Aorta (tissue), 5 donors: ENCODE data around the gene REXO4. TPM values are rescaled to one million over a fixed set of nuclear protein-coding genes. Genes with fewer than 3 reads are reported as not detected.

Experiments
- ATAC-seq: fragments of 200-7000 bp; cut with Tn5 transposase; one replicate; pipeline ENCODE4 v1.9.1; 2022; ENCODE audit warnings: moderate library complexity; ENCODE audit not compliant: low FRiP score
- DNase-seq, 2 donors: peaks; one replicate each; pipeline ENCODE4 v3.0.0-alpha.2; 2020
- H3K27ac ChIP-seq, 2 donors: one replicate each; pipeline ENCODE4 v1.5.1; 2013; ENCODE audit warnings: low read length in 2 of 2, mild to moderate bottlenecking in 2 of 2, moderate library complexity in 2 of 2, control low read depth in 1 of 2, inconsistent platforms in 1 of 2, low read depth in 1 of 2
- H3K27me3 ChIP-seq, 2 donors: one replicate each; pipeline ENCODE4 v1.6.1; 2013; ENCODE audit warnings: control low read depth in 1 of 2, low read length in 1 of 2, mild to moderate bottlenecking in 1 of 2, moderate library complexity in 1 of 2; ENCODE audit not compliant: insufficient read depth in 2 of 2, control insufficient read depth in 1 of 2
- H3K36me3 ChIP-seq, 2 donors: one replicate each; pipeline ENCODE4 v1.6.1; 2013; ENCODE audit warnings: control low read depth in 1 of 2, low read length in 1 of 2, mild to moderate bottlenecking in 1 of 2; ENCODE audit not compliant: insufficient read depth in 2 of 2, control insufficient read depth in 1 of 2
- H3K4me1 ChIP-seq, 2 donors: one replicate each; pipeline ENCODE4 v1.6.1; 2013; ENCODE audit warnings: low read length in 2 of 2, control low read depth in 1 of 2, mild to moderate bottlenecking in 1 of 2, moderate library complexity in 1 of 2; ENCODE audit not compliant: insufficient read depth in 2 of 2, control insufficient read depth in 1 of 2
- H3K4me3 ChIP-seq, 2 donors: one replicate each; pipeline ENCODE4 v1.5.1; 2013; ENCODE audit warnings: low read length in 2 of 2, control low read depth in 1 of 2, mild to moderate bottlenecking in 1 of 2
- H3K9me3 ChIP-seq: one replicate; pipeline ENCODE4 v1.6.1; 2013; ENCODE audit warnings: mild to moderate bottlenecking, low read length; ENCODE audit not compliant: control insufficient read depth
- WGBS, 2 donors: extraction: QIAGEN DNeasy Blood & Tissue Kit; methylation state at CpG; one replicate each; pipeline ENCODE4 v1.1.7; 2013; 5-methylcytosine and 5-hydroxymethylcytosine counted together
- intact Hi-C, 2 donors: fragments of 100-400 bp; cut with DNase I; formaldehyde crosslinking; loops; one replicate each; pipeline versions ENCODE4 v1.14.2 to v1.15.0; 2022
- polyA plus RNA-seq, 2 donors: library from polyadenylated mRNA; stranded (reverse); fragments of 200-250 nt; gene quantifications; one replicate each; pipeline ENCODE4 v1.2.3, GENCODE V29; 2013
- total RNA-seq, 2 donors: library from RNA; stranded (reverse); fragmentation: NEBNext Ultra II Directional; extraction: Animal tissue kit (Norgen Biotek cat#: 25700); gene quantifications; one replicate each; pipeline ENCODE4 v1.2.1, GENCODE V29; 2021
- donor health status: healthy with polysubstance abuse.
- donor health status: Bipolar disorder and iron deficiency.
- donor health status: DM: no; HTN: no; CAD: no.
- donor health status: DM: no; HTN: no; CAD: no.
- donor health status: DM: yes; HTN: yes; CAD: no.

The REXO4 gene
- total and polyA plus RNA-seq, 4 donors, result 10.8 to 19.1 (median 14.3) TPM

DNA sequence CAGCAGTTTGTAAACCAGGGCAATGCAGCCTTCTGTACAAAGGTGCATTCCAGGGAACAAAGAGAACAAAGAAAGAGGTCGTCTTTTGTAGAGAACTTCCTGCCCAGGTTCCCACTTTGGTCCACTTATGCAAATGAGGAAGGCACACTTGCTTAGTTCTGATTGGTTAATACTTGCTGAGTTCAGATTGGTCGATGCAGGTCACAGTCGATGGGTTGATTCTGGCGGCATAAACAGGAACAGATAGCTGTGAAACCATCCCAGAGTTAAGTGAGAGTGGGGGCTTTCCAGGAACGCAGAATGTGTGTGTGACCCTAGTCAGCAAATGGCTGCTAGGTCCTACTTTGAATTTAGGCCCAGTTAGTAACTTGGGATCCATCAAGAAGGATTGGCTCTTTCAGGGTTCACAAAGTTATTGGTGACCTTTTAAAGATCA, 2.6 kb upstream of the REXO4 start:
- H3K27ac ChIP-seq, result no peak overlapping the region

GRCh38 chr9:133419005-133419404, 1.2 kb upstream of the REXO4 start:
- Histone ChIP-seq H3K27ac (no peak overlapping the region), H3K27me3 (no peaks in the 10 kb centered on the region), H3K36me3 (no peaks in the 10 kb centered on the region), H3K4me1 (no peaks in the 10 kb centered on the region), H3K9me3 (no peaks in the 10 kb centered on the region), H3K4me3 (no peak overlapping the region)
- WGBS, 2 donors, result 76 to 78% methylated on average over 13 of the region's 13 CpGs
- intact Hi-C loops, result loop anchor here (5.0 to 10.0 kb wide), 4 partner anchors 38 to 64 kb away; partner anchors contain the start of genes SURF1 (in 2 of the 2), SURF2 (in 2 of the 2), CACFD1 (in 1 of the 2) and SLC2A6 (in 1 of the 2)
- DNase-seq (no peak), ATAC-seq (no peak)

More for the DNA sequence above, 2.6 kb upstream of the REXO4 start:
- Histone ChIP-seq H3K27me3 (no peaks in the 10 kb centered on the region), H3K9me3 (no peaks in the 10 kb centered on the region), H3K4me3 (no peak overlapping the region), H3K4me1 (no peaks in the 10 kb centered on the region), H3K36me3 (no peaks in the 10 kb centered on the region)
- 73 to 75% methylated on average over 5 of the region's 5 CpGs for WGBS, 2 donors
- DNase-seq (no peak), ATAC-seq (no peak)
- intact Hi-C loops, result no loop called here

DNA sequence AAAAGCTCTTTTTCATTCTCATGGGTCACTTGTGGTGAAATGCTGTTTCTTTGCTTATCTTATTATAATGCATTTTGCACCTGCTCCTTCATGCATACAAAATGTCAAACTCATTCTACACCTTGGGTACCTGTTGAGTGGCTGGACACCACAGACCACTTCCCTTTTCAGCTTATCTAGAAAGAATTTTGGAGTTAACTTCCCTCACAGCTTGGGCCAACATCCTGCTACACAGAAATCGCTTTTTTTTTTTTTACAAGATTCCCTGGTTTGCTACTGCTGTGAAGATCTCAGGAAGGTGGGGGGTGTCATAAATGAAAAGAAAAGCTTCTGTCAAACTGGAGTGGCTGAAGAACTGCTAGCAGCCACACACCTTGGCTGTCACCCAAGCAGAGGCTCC, 2.6 kb downstream of the REXO4 start:
- DNase-seq (no peak), ATAC-seq (no peak)
- 85 to 96% methylated on average over 1 of the region's 1 CpG for WGBS, 2 donors
- no peaks in the 10 kb centered on the region for H3K4me1 ChIP-seq
- intact Hi-C loops, result loop anchor here (5.0 to 10.0 kb wide), 4 partner anchors 42 to 62 kb away; partner anchors contain the start of genes SURF1 (in 2 of the 2), SURF2 (in 2 of the 2), CACFD1 (in 1 of the 2) and SLC2A6 (in 1 of the 2)
- H3K27me3 ChIP-seq, result no peaks in the 10 kb centered on the region
- H3K9me3 ChIP-seq, result no peaks in the 10 kb centered on the region
- H3K4me3 ChIP-seq, result no peak overlapping the region
- no peak overlapping the region for H3K27ac ChIP-seq
- H3K36me3 ChIP-seq, result no peaks in the 10 kb centered on the region

GRCh38 chr9:133408042-133408441, 9.8 kb downstream of the REXO4 start:
- no peaks in the 10 kb centered on the region for H3K4me1 ChIP-seq
- intact Hi-C loops, result no loop called here
- H3K9me3 ChIP-seq, result no peaks in the 10 kb centered on the region
- no peak overlapping the region for H3K27ac ChIP-seq
- ATAC-seq (no peak), DNase-seq (no peak)
- no peak overlapping the region for H3K4me3 ChIP-seq
- WGBS, 2 donors, result 93 to 96% methylated on average over 1 of the region's 1 CpG
- H3K36me3 ChIP-seq, result peaks cover 0 to 2% of the 10 kb centered on the region in 2 donors
- no peaks in the 10 kb centered on the region for H3K27me3 ChIP-seq

DNA sequence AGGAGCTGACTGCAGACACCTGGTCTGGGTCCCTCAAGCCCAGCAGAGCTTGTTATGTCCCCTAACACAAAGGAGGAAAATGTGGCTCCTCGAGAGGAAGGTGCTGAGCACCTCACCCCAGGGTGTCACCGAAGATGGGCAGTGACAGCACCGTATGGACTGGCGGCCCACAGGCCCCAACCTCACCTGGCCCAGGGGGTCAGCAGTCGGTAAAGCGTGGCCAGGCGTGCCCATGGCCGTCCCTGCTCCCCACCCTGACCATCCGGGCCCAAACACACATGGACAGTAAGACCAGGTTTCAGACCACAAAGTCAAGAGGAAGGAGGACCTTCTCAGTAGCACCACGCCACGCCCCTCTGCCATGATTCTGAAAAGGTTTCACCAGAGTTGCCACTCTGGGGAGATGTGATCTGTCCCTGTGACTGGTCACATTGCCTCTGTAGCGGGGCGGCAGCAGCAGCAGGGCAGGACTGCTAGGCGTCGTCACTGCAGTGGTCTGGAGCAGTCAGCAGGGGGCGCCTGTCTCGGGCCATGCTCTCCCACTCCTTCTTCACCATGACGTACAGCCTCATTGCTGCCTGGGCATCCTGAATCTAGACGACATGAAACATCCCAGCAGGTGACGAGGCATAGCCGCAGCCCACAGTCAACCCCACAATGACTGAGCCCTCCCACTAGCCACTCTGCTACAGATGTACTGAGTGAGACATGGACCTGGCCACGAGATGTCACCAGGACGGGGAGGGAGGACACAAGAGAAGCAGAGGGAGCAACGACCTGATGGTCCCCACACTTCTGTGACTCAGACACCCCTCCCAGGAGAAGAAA, 11.1 kb downstream of the REXO4 start:
- ATAC-seq (peak; percentile 81), DNase-seq (peak; percentile 78 to 92)
- H3K4me3 ChIP-seq, result no peak overlapping the region
- no peaks in the 10 kb centered on the region for H3K4me1 ChIP-seq
- intact Hi-C loops, result loop anchor here (1.0 to 2.0 kb wide), 2 partner anchors 80 kb away; no protein-coding TSS in a partner anchor
- no peak overlapping the region for H3K27ac ChIP-seq
- 54 to 55% methylated on average over 24 of the region's 24 CpGs for WGBS, 2 donors
- peaks cover 0 to 2% of the 10 kb centered on the region in 2 donors for H3K36me3 ChIP-seq
- H3K9me3 ChIP-seq, result no peaks in the 10 kb centered on the region
- H3K27me3 ChIP-seq, result no peaks in the 10 kb centered on the region

- ATAC-seq (no peak), DNase-seq (peak in 1 of 2 donors; percentile 69)
- whole genome bisulfite sequencing, 2 donors, result 76 to 78% methylated on average over 19 of the region's 19 CpGs
- intact Hi-C loops, result loop anchor here in 1 of 2 donors (2.0 kb wide), 1 partner anchor 81 kb away; no protein-coding TSS in a partner anchor
- Histone ChIP-seq H3K27me3 (no peaks in the 10 kb centered on the region), H3K27ac (no peak overlapping the region), H3K4me3 (no peak overlapping the region), H3K9me3 (no peaks in the 10 kb centered on the region), H3K4me1 (no peaks in the 10 kb centered on the region), H3K36me3 (peaks cover 0 to 2% of the 10 kb centered on the region in 2 donors)
Measured at GRCh38 chr9:133405508-133406438, 12.0 kb downstream of the REXO4 start.

DNA sequence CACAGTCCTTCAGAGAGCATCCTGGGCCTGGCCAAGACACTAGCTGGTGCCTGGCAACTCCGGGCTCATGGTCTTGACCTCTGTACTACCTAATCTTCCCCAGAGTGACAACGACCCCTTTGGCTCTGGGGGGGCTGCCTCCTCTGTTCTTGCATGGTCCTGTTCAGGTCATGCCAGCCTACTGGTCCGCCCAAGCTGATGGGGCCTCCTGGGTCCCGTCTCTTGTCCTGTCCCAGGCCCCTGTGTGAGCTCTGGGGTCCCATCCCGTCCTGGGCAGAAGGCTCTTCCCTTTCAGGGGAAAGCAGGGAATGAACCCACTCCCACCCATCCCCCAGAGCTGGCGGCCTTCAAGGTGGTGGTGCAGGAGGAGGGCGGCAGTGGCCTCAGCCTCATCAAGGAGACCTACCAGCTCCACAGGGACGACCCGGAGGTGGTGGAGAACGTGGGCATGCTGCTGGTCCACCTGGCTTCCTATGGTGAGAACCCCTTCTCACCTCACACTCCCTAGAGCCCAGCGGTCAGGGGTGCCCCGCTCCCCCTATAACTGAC, 13.3 kb downstream of the REXO4 start:
- Histone ChIP-seq H3K36me3 (peaks cover 0 to 2% of the 10 kb centered on the region in 2 donors), H3K4me3 (no peak overlapping the region), H3K9me3 (no peaks in the 10 kb centered on the region), H3K4me1 (no peaks in the 10 kb centered on the region), H3K27ac (no peak overlapping the region), H3K27me3 (no peaks in the 10 kb centered on the region)
- intact Hi-C loops, result no loop called here
- DNase-seq (no peak), ATAC-seq (no peak)
- 84 to 85% methylated on average over 12 of the region's 12 CpGs for WGBS, 2 donors

GRCh38 chr9:133403766-133404453, 13.9 kb downstream of the REXO4 start:
- Histone ChIP-seq H3K27ac (no peak overlapping the region), H3K36me3 (peaks cover 0 to 2% of the 10 kb centered on the region in 2 donors), H3K4me3 (no peak overlapping the region), H3K9me3 (no peaks in the 10 kb centered on the region), H3K27me3 (no peaks in the 10 kb centered on the region), H3K4me1 (no peaks in the 10 kb centered on the region)
- 74 to 79% methylated on average over 15 to 16 of the region's 16 CpGs for WGBS, 2 donors
- DNase-seq (no peak), ATAC-seq (no peak)
- intact Hi-C loops, result no loop called here
